HEK293 (cell line): ENCODE measurements around the gene HOXB4.

ENCODE experiments used
- CTCF ChIP-seq: fragments of 450-650 bp; formaldehyde crosslinking; IDR thresholded peaks from 2 replicates; pipeline ENCODE4 v1.5.1; 2016; ENCODE audit warnings: missing biosample characterization, missing genetic modification characterization
- MZF1 ChIP-seq: fragments of 450-650 bp; formaldehyde crosslinking; IDR thresholded peaks from 2 replicates; pipeline ENCODE4 v1.5.1; 2017; ENCODE audit warnings: missing biosample characterization, missing genetic modification characterization, borderline replicate concordance
- REST ChIP-seq: fragments of 450-650 bp; formaldehyde crosslinking; IDR thresholded peaks from 2 replicates; pipeline ENCODE4 v1.5.1; 2016; ENCODE audit warnings: missing biosample characterization, missing genetic modification characterization
- ZNF133 ChIP-seq: fragments of 450-650 bp; formaldehyde crosslinking; IDR thresholded peaks from 2 replicates; pipeline ENCODE4 v1.5.1; 2016; ENCODE audit warnings: missing biosample characterization, missing genetic modification characterization
- ZNF416 ChIP-seq: fragments of 450-650 bp; formaldehyde crosslinking; IDR thresholded peaks from 2 replicates; pipeline ENCODE4 v1.5.1; 2016; ENCODE audit warnings: missing biosample characterization, missing genetic modification characterization
- ZNF558 ChIP-seq: fragments of 450-650 bp; formaldehyde crosslinking; IDR thresholded peaks from 2 replicates; pipeline ENCODE4 v1.5.1; 2016; ENCODE audit warnings: missing biosample characterization, missing genetic modification characterization
- ZNF600 ChIP-seq: fragments of 450-650 bp; formaldehyde crosslinking; IDR thresholded peaks from 2 replicates; pipeline ENCODE4 v1.5.1; 2016; ENCODE audit warnings: missing biosample characterization, missing genetic modification characterization
- TF ChIP-seq, protein P1 (sequence below): fragments of 450-650 bp; formaldehyde crosslinking; IDR thresholded peaks from 2 replicates; pipeline ENCODE4 v1.5.1; 2016; ENCODE audit warnings: missing biosample characterization, missing genetic modification characterization, borderline replicate concordance
- TF ChIP-seq, protein P2 (sequence below): fragments of 450-650 bp; formaldehyde crosslinking; IDR thresholded peaks from 2 replicates; pipeline ENCODE4 v1.5.1; 2016; ENCODE audit warnings: missing biosample characterization, missing genetic modification characterization

- TF ChIP-seq, protein P1, sequence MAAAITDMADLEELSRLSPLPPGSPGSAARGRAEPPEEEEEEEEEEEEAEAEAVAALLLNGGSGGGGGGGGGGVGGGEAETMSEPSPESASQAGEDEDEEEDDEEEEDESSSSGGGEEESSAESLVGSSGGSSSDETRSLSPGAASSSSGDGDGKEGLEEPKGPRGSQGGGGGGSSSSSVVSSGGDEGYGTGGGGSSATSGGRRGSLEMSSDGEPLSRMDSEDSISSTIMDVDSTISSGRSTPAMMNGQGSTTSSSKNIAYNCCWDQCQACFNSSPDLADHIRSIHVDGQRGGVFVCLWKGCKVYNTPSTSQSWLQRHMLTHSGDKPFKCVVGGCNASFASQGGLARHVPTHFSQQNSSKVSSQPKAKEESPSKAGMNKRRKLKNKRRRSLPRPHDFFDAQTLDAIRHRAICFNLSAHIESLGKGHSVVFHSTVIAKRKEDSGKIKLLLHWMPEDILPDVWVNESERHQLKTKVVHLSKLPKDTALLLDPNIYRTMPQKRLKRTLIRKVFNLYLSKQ (tag by site-specific recombination): peak; percentile 31; the same call in 1 of the 2 replicates
- TF ChIP-seq ZNF416 (tag by site-specific recombination) (no peak), CTCF (tag by site-specific recombination) (peak; percentile 98), MZF1 (tag by site-specific recombination) (peak; percentile 5; the same call in 1 of the 2 replicates), ZNF600 (peak; percentile 59; the same call in 1 of the 2 replicates), ZNF558 (no peak), ZNF133 (tag by site-specific recombination) (no peak), REST (tag by site-specific recombination) (peak; percentile 25; the same call in 1 of the 2 replicates)
- TF ChIP-seq, protein P2, sequence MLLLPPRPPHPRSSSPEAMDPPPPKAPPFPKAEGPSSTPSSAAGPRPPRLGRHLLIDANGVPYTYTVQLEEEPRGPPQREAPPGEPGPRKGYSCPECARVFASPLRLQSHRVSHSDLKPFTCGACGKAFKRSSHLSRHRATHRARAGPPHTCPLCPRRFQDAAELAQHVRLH (tag by site-specific recombination): peak; percentile 75
Measured at GRCh38 chr17:48593840-48594537, 15.8 kb upstream of the HOXB4 start.
